ENCODE data around the gene MORF4L1. TPM values are rescaled to one million over a fixed set of nuclear protein-coding genes. Genes with fewer than 3 reads are reported as not detected.

The MORF4L1 gene
- total and polyA plus RNA-seq, 7 experiments from 2014 or later: 246 to 405 (median 320) TPM

GRCh38 chr15:78913012-78913411 lies 40.3 kb downstream of the MORF4L1 start:
- intact Hi-C loops (cut with micrococcal nuclease): loop anchor here in 1 of 2 donors (5.0 kb wide), 1 partner anchor 109 kb away; no protein-coding TSS in a partner anchor
- H3K36me3 ChIP-seq (ENCODE audit: control insufficient read depth in 2 of 3, insufficient read depth in 3 of 3, low read length in 3 of 3): peaks cover 0 to 56% (median 3%) of the 10 kb centered on the region in 3 experiments
- H3K9me3 Mint-ChIP-seq: peaks cover 0 to 2% (median 0%) of the 10 kb centered on the region in 11 donors

DNA sequence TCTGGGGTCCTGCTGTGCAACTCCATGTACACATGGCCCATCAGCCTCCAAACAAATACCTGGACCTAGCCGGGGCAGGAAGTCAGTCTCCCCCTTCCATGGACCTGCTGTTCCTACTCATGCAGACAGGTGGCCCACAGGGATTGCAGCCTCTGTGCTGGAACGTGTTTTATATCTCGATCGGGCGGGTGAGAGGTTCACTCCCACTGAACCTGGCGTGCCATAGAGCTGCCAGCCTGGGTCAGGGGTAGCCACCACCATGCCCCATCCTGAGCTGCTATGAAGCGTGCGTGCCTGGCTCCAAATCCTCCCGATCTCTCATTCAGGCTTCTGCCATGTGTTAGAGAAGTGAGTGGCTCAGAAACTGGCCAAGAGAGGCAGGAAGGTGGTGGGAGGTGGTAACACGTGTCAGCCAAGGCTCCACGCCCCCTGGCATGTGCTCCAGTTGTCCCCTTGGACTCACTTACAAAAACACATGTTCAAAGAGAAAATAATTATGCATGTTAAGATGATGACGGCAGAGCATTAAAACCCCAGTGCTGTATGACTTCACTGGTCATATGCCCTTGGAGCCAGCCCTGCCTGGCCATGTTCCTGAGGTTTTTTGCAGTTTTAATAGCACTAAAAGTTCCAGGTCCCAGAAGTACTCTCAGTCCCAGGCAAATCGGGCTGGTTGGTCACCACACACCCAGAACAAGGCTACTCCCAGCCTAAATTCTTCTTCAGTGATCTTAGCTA lies 41.5 kb downstream of the MORF4L1 start:
- CTCF ChIA-PET: no interaction called here
- intact Hi-C loops (cut with micrococcal nuclease): loop anchor here in 1 of 2 donors (5.0 kb wide), 1 partner anchor 108 kb away; no protein-coding TSS in a partner anchor
- Mint-ChIP-seq H3K4me1 (peaks cover 5 to 42% (median 14%) of the 10 kb centered on the region in 7 donors), H3K27ac (peak overlapping the region in 4 of 9 donors; percentile 3 to 78 (median 37)), H3K4me3 (no peak overlapping the region), H3K9me3 (peaks cover 0 to 2% (median 0%) of the 10 kb centered on the region in 11 donors), H3K36me3 (peaks cover 4 to 21% (median 16%) of the 10 kb centered on the region in 5 donors), H3K27me3 (no peaks in the 10 kb centered on the region)
- Histone ChIP-seq H3K27ac (ENCODE audit: low read depth, low read length) (no peak overlapping the region), H3K4me1 (ENCODE audit: control insufficient read depth in 2 of 2, insufficient read depth in 2 of 2, low read length in 2 of 2) (no peaks in the 10 kb centered on the region), H3K27me3 (ENCODE audit: control insufficient read depth in 2 of 2, insufficient read depth in 2 of 2, low read length in 2 of 2) (no peaks in the 10 kb centered on the region), H3K4me3 (ENCODE audit: low read length) (no peak overlapping the region), H3K36me3 (ENCODE audit: control insufficient read depth in 2 of 3, insufficient read depth in 3 of 3, low read length in 3 of 3) (peaks cover 0 to 62% (median 3%) of the 10 kb centered on the region in 3 experiments), H3K9me3 (ENCODE audit: control insufficient read depth in 2 of 3, low read length in 3 of 3) (no peaks in the 10 kb centered on the region)
- no peak for ATAC-seq
- POLR2A ChIA-PET: no interaction called here
- no peak for DNase-seq

More at GRCh38 chr15:78913012-78913411, 40.3 kb downstream of the MORF4L1 start:
- H3K4me3 ChIP-seq (ENCODE audit: low read length): no peak overlapping the region
- Mint-ChIP-seq H3K4me1 (peaks cover 5 to 47% (median 19%) of the 10 kb centered on the region in 7 donors), H3K27me3 (no peaks in the 10 kb centered on the region), H3K36me3 (peaks cover 8 to 28% (median 16%) of the 10 kb centered on the region in 5 donors), H3K27ac (peak overlapping the region in 1 of 9 donors; percentile 59), H3K4me3 (no peak overlapping the region)
- no peaks in the 10 kb centered on the region for H3K9me3 ChIP-seq (ENCODE audit: control insufficient read depth in 2 of 3, low read length in 3 of 3)
- H3K27me3 ChIP-seq (ENCODE audit: control insufficient read depth in 2 of 2, insufficient read depth in 2 of 2, low read length in 2 of 2): no peaks in the 10 kb centered on the region
- POLR2A ChIA-PET: no interaction called here
- H3K27ac ChIP-seq (ENCODE audit: low read depth, low read length): no peak overlapping the region
- CTCF ChIA-PET: interaction anchor here (1.3 kb wide), 1 partner anchor 272 kb away, joined by 3 read pairs; no protein-coding TSS in a partner anchor
- DNase-seq (no peak), ATAC-seq (no peak)
- H3K4me1 ChIP-seq (ENCODE audit: control insufficient read depth in 2 of 2, insufficient read depth in 2 of 2, low read length in 2 of 2): no peaks in the 10 kb centered on the region

DNA sequence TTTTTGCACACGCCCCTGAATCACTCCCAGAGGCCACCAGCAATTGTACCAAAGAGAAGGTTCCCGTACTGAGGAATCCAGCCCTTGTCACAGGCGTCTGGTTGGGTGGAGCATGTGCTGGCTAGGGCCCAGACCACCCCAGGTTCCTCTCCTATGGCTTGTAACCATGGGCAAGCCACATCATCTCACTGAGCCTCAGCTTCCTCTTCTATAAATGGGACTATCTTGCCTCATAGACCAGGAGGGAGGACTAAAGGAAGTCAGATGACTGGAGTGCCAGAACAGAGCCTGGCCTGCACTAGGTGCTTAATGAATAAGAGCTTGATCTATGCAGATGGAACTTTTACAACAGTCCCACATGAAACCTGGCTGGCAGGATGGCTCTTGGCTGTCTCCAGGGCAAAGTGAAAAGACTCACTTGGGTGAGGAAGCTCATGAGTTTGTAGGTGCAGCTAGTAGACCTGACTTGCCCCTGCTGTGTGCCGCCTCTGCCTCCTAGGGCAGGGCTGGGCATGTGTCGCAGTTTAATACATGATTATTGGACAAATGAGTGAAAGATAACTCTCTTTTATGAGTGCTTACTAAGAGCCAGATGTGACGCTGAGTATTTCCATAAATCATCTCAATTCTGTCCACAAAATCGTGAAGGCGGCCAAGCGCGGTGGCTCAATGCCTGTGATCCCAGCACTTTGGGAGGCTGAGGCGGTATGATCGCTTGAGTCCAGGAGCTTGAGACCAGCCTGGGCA lies 42.8 kb downstream of the MORF4L1 start:
- peaks cover 0 to 1% (median 0%) of the 10 kb centered on the region in 11 donors for H3K9me3 Mint-ChIP-seq
- ATAC-seq: peak; percentile 85
- POLR2A ChIA-PET: no interaction called here
- CTCF ChIA-PET: no interaction called here
- peak overlapping the region in 2 of 9 donors; percentile 25 to 29 for H3K27ac Mint-ChIP-seq
- no peaks in the 10 kb centered on the region for H3K27me3 Mint-ChIP-seq
- intact Hi-C loops (cut with micrococcal nuclease): no loop called here
- no peak overlapping the region for H3K27ac ChIP-seq (ENCODE audit: low read depth, low read length)
- peaks cover 4 to 13% (median 11%) of the 10 kb centered on the region in 5 donors for H3K36me3 Mint-ChIP-seq
- no peak overlapping the region for H3K4me3 ChIP-seq (ENCODE audit: low read length)
- no peak for DNase-seq
- H3K4me1 Mint-ChIP-seq: peaks cover under 1 to 30% (median 5%) of the 10 kb centered on the region in 7 donors
- H3K4me1 ChIP-seq (ENCODE audit: control insufficient read depth in 2 of 2, insufficient read depth in 2 of 2, low read length in 2 of 2): no peaks in the 10 kb centered on the region
- no peaks in the 10 kb centered on the region for H3K9me3 ChIP-seq (ENCODE audit: control insufficient read depth in 2 of 3, low read length in 3 of 3)
- peaks cover 0 to 59% (median 3%) of the 10 kb centered on the region in 3 experiments for H3K36me3 ChIP-seq (ENCODE audit: control insufficient read depth in 2 of 3, insufficient read depth in 3 of 3, low read length in 3 of 3)
- H3K27me3 ChIP-seq (ENCODE audit: control insufficient read depth in 2 of 2, insufficient read depth in 2 of 2, low read length in 2 of 2): no peaks in the 10 kb centered on the region
- no peak overlapping the region for H3K4me3 Mint-ChIP-seq

GRCh38 chr15:78916088-78916487 lies 43.4 kb downstream of the MORF4L1 start:
- DNase-seq (no peak), ATAC-seq (no peak)
- Histone ChIP-seq H3K4me1 (ENCODE audit: control insufficient read depth in 2 of 2, insufficient read depth in 2 of 2, low read length in 2 of 2) (no peaks in the 10 kb centered on the region), H3K9me3 (ENCODE audit: control insufficient read depth in 2 of 3, low read length in 3 of 3) (no peaks in the 10 kb centered on the region), H3K36me3 (ENCODE audit: control insufficient read depth in 2 of 3, insufficient read depth in 3 of 3, low read length in 3 of 3) (peaks cover 2 to 55% (median 3%) of the 10 kb centered on the region in 3 experiments), H3K4me3 (ENCODE audit: low read length) (no peak overlapping the region), H3K27me3 (ENCODE audit: control insufficient read depth in 2 of 2, insufficient read depth in 2 of 2, low read length in 2 of 2) (no peaks in the 10 kb centered on the region), H3K27ac (ENCODE audit: low read depth, low read length) (no peak overlapping the region)
- ChIA-PET CTCF (no interaction called here), POLR2A (no interaction called here)
- Mint-ChIP-seq H3K4me1 (peaks cover 0 to 25% (median 5%) of the 10 kb centered on the region in 7 donors), H3K4me3 (no peak overlapping the region), H3K27me3 (no peaks in the 10 kb centered on the region), H3K9me3 (peaks cover 0 to 1% (median 0%) of the 10 kb centered on the region in 11 donors), H3K36me3 (peaks cover 4 to 13% (median 12%) of the 10 kb centered on the region in 5 donors), H3K27ac (no peak overlapping the region)
- intact Hi-C loops (cut with micrococcal nuclease): no loop called here

GRCh38 chr15:78917888-78918287 lies 45.2 kb downstream of the MORF4L1 start:
- ChIA-PET POLR2A (no interaction called here), CTCF (no interaction called here)
- ATAC-seq (no peak), DNase-seq (no peak)
- no peak overlapping the region for H3K4me3 Mint-ChIP-seq
- H3K4me3 ChIP-seq (ENCODE audit: low read length): no peak overlapping the region
- H3K27ac ChIP-seq (ENCODE audit: low read depth, low read length): no peak overlapping the region
- H3K9me3 ChIP-seq (ENCODE audit: control insufficient read depth in 2 of 3, low read length in 3 of 3): no peaks in the 10 kb centered on the region
- no peaks in the 10 kb centered on the region for H3K27me3 ChIP-seq (ENCODE audit: control insufficient read depth in 2 of 2, insufficient read depth in 2 of 2, low read length in 2 of 2)
- no peaks in the 10 kb centered on the region for H3K27me3 Mint-ChIP-seq
- H3K4me1 Mint-ChIP-seq: peaks cover 0 to 15% (median 3%) of the 10 kb centered on the region in 7 donors
- H3K9me3 Mint-ChIP-seq: peaks cover 0 to 1% (median 0%) of the 10 kb centered on the region in 11 donors
- intact Hi-C loops (cut with micrococcal nuclease): no loop called here
- H3K36me3 Mint-ChIP-seq: peaks cover 0 to 7% (median 4%) of the 10 kb centered on the region in 5 donors
- peaks cover 6 to 69% (median 16%) of the 10 kb centered on the region in 3 experiments for H3K36me3 ChIP-seq (ENCODE audit: control insufficient read depth in 2 of 3, insufficient read depth in 3 of 3, low read length in 3 of 3)
- no peak overlapping the region for H3K27ac Mint-ChIP-seq
- H3K4me1 ChIP-seq (ENCODE audit: control insufficient read depth in 2 of 2, insufficient read depth in 2 of 2, low read length in 2 of 2): no peaks in the 10 kb centered on the region

- H3K4me1 Mint-ChIP-seq: peaks cover 0 to 6% (median 4%) of the 10 kb centered on the region in 7 donors
Measured at GRCh38 chr15:78921517-78921916, 48.8 kb downstream of the MORF4L1 start.

More at GRCh38 chr15:78921517-78921916, 48.8 kb downstream of the MORF4L1 start:
- Histone ChIP-seq H3K9me3 (ENCODE audit: control insufficient read depth in 2 of 3, low read length in 3 of 3) (no peaks in the 10 kb centered on the region), H3K27me3 (ENCODE audit: control insufficient read depth in 2 of 2, insufficient read depth in 2 of 2, low read length in 2 of 2) (no peaks in the 10 kb centered on the region), H3K27ac (ENCODE audit: low read depth, low read length) (no peak overlapping the region), H3K36me3 (ENCODE audit: control insufficient read depth in 2 of 3, insufficient read depth in 3 of 3, low read length in 3 of 3) (peaks cover 6 to 49% (median 16%) of the 10 kb centered on the region in 3 experiments), H3K4me3 (ENCODE audit: low read length) (no peak overlapping the region), H3K4me1 (ENCODE audit: control insufficient read depth in 2 of 2, insufficient read depth in 2 of 2, low read length in 2 of 2) (no peaks in the 10 kb centered on the region)
- H3K27me3 Mint-ChIP-seq: no peaks in the 10 kb centered on the region
- CTCF ChIA-PET: no interaction called here
- H3K27ac Mint-ChIP-seq: no peak overlapping the region
- no peak overlapping the region for H3K4me3 Mint-ChIP-seq
- intact Hi-C loops (cut with micrococcal nuclease): no loop called here
- H3K36me3 Mint-ChIP-seq: peaks cover 0 to 11% (median 4%) of the 10 kb centered on the region in 5 donors
- POLR2A ChIA-PET: no interaction called here
- no peak for ATAC-seq
- DNase-seq: no peak
- H3K9me3 Mint-ChIP-seq: no peaks in the 10 kb centered on the region

Data from naive thymus-derived CD4-positive, alpha-beta T cell (primary cell).